GM19324 (cell line): Measurements from ENCODE around the gene ACAA1.
A peak's percentile ranks its signal among the peaks of the same experiment; 100 is the strongest.

Experiments
- ATAC-seq: cut with Tn5 transposase; IDR thresholded peaks from one replicate; pipeline ENCODE4 v1.9.1; 2021; ENCODE audit warnings: mild to moderate bottlenecking, moderate library complexity; ENCODE audit not compliant: unreplicated experiment, low FRiP score

The ACAA1 gene

GRCh38 chr3:38154625-38155255 is 17.8 kb upstream of the ACAA1 start:
- no peak for ATAC-seq

- ATAC-seq: no peak
These were observed 17.1 kb upstream of the ACAA1 start for GRCh38 chr3:38154033-38154494.

GRCh38 chr3:38153221-38153620 is 16.3 kb upstream of the ACAA1 start:
- ATAC-seq: no peak

GRCh38 chr3:38152609-38153008 is 15.7 kb upstream of the ACAA1 start:
- no peak for ATAC-seq

GRCh38 chr3:38151667-38152265 is 14.8 kb upstream of the ACAA1 start:
- ATAC-seq: no peak

- no peak for ATAC-seq
These were observed 14.0 kb upstream of the ACAA1 start for GRCh38 chr3:38150780-38151528.

- no peak for ATAC-seq
These were observed 12.8 kb upstream of the ACAA1 start for GRCh38 chr3:38149708-38150107.

- ATAC-seq: no peak
These were observed 11.5 kb upstream of the ACAA1 start for GRCh38 chr3:38148311-38148882.

- ATAC-seq: no peak
These were observed 10.5 kb upstream of the ACAA1 start for GRCh38 chr3:38147421-38147820.

- ATAC-seq: no peak
These were observed 9.6 kb upstream of the ACAA1 start for GRCh38 chr3:38146504-38146903.

GRCh38 chr3:38143511-38143910 is 6.6 kb upstream of the ACAA1 start:
- no peak for ATAC-seq

- ATAC-seq: no peak
These were observed 6.0 kb upstream of the ACAA1 start for GRCh38 chr3:38142959-38143358.

GRCh38 chr3:38141952-38142273 is 5.0 kb upstream of the ACAA1 start:
- ATAC-seq: no peak

- no peak for ATAC-seq
These were observed 4.4 kb upstream of the ACAA1 start for GRCh38 chr3:38141173-38141951.

GRCh38 chr3:38140326-38141172 is 3.6 kb upstream of the ACAA1 start:
- no peak for ATAC-seq

GRCh38 chr3:38139652-38140051 is 2.7 kb upstream of the ACAA1 start:
- ATAC-seq: no peak

GRCh38 chr3:38139191-38139590 is 2.3 kb upstream of the ACAA1 start:
- ATAC-seq: no peak

- ATAC-seq: peak; percentile 38
These were observed 1.6 kb upstream of the ACAA1 start, which contains the start of gene MYD88 for GRCh38 chr3:38138349-38139190. MYD88 (plus strand) TSS chr3:38138661; CDS start chr3:38138701, 40 bp downstream.
